H1 (cell line): ENCODE measurements around the gene CRYBG1. TPM values are rescaled to one million over a fixed set of nuclear protein-coding genes. Genes with fewer than 3 reads are reported as not detected.

Source experiments
- CTCF ChIA-PET: fragments of 300-600 bp; sonication (Branson Sonifier 250); formaldehyde crosslinking; loops from one replicate; lab custom pipeline; 2021; ENCODE audit not compliant: partially characterized antibody; lab: Charles Lee
- POLR2A ChIA-PET: fragments of 300-600 bp; sonication (Branson Sonifier 250); formaldehyde crosslinking; loops from one replicate; lab custom pipeline; 2021; ENCODE audit warnings: inconsistent platforms; ENCODE audit not compliant: partially characterized antibody; lab: Charles Lee
- DNase-seq, 2 experiments: peaks; one replicate each; pipeline versions ENCODE4 v3.0.0 to v3.0.0-alpha.2; 2010 to 2022; ENCODE audit warnings: low spot score in 2 of 2, low read depth in 1 of 2, mixed read lengths in 1 of 2
- FAIRE-seq: peaks from 2 replicates; lab custom pipeline; 2011; peaks lifted over from hg19 to GRCh38; lab: Jason Lieb, UNC
- H2AFZ ChIP-seq: 2 replicates; pipeline ENCODE4 v1.8.1; 2012; ENCODE audit warnings: low read length, inconsistent platforms
- H2AK5ac ChIP-seq: 2 replicates; pipeline ENCODE4 v1.6.1; 2013; ENCODE audit warnings: low read depth, low read length
- H2BK120ac ChIP-seq: replicated peaks from 2 replicates; pipeline ENCODE3; 2013; ENCODE audit warnings: low read depth, low read length, inconsistent platforms
- H2BK12ac ChIP-seq: 2 replicates; pipeline ENCODE4 v1.6.1; 2013; ENCODE audit warnings: low read depth, low read length
- H2BK15ac ChIP-seq: 2 replicates; pipeline ENCODE4 v1.6.1; 2013; ENCODE audit warnings: low read length
- H2BK20ac ChIP-seq: 2 replicates; pipeline ENCODE4 v1.6.1; 2013; ENCODE audit warnings: low read length
- H2BK5ac ChIP-seq: 2 replicates; pipeline ENCODE4 v1.6.1; 2013; ENCODE audit warnings: low read depth, low read length
- H3K14ac ChIP-seq: 2 replicates; pipeline ENCODE4 v1.6.1; 2013; ENCODE audit warnings: inconsistent platforms; ENCODE audit not compliant: insufficient read length
- H3K18ac ChIP-seq: 2 replicates; pipeline ENCODE4 v1.6.1; 2013; ENCODE audit warnings: low read length; ENCODE audit errors: extremely low read depth
- H3K23ac ChIP-seq: 2 replicates; pipeline ENCODE4 v1.6.1; 2013; ENCODE audit warnings: inconsistent platforms; ENCODE audit not compliant: insufficient read length
- H3K23me2 ChIP-seq: 2 replicates; pipeline ENCODE4 v1.6.1; 2013; ENCODE audit warnings: low read depth, low read length
- H3K27ac ChIP-seq: 2 replicates; pipeline ENCODE4 v1.6.1; 2011; ENCODE audit warnings: low read depth, low read length, inconsistent platforms
- H3K27me3 ChIP-seq, 4 experiments: replicated peaks in 1 of 4; 1 replicate in 1 of 4; 2 replicates in 3 of 4; pipeline versions ENCODE4 v1.6.1 to v1.8.1; 2011 to 2013; ENCODE audit warnings: low read length in 3 of 4, mild to moderate bottlenecking in 3 of 4, inconsistent platforms in 2 of 4, mixed read lengths in 2 of 4, moderate library complexity in 1 of 4; ENCODE audit not compliant: control insufficient read depth in 3 of 4, insufficient read depth in 3 of 4; ENCODE audit errors: extremely low read depth in 1 of 4
- H3K36me3 ChIP-seq, 4 experiments: 2 replicates each; pipeline versions ENCODE4 v1.6.1 to v1.8.1; 2011 to 2013; ENCODE audit warnings: mild to moderate bottlenecking in 4 of 4, low read length in 3 of 4, moderate library complexity in 2 of 4, control low read depth in 1 of 4, inconsistent platforms in 1 of 4; ENCODE audit not compliant: insufficient read depth in 4 of 4, control insufficient read depth in 2 of 4
- H3K4ac ChIP-seq: replicated peaks from 2 replicates; pipeline ENCODE3; 2013; ENCODE audit warnings: low read length, low read depth, mixed read lengths, inconsistent platforms; ENCODE audit not compliant: insufficient read length
- H3K4me1 ChIP-seq, 4 experiments: replicated peaks in 1 of 4; 1 replicate in 1 of 4; 2 replicates in 3 of 4; pipeline versions ENCODE4 v1.6.1 to v1.8.1; 2011 to 2013; ENCODE audit warnings: low read length in 3 of 4, inconsistent platforms in 2 of 4, mixed read lengths in 1 of 4; ENCODE audit not compliant: insufficient read depth in 4 of 4, control insufficient read depth in 3 of 4
- H3K4me2 ChIP-seq, 2 experiments: 2 replicates each; pipeline versions ENCODE4 v1.6.1 to v1.8.1; 2011 to 2013; ENCODE audit warnings: low read depth in 2 of 2, low read length in 2 of 2, control low read depth in 1 of 2, inconsistent platforms in 1 of 2, mild to moderate bottlenecking in 1 of 2; ENCODE audit not compliant: insufficient read depth in 1 of 2
- H3K4me3 ChIP-seq, 4 experiments: fragments of 200-600, 300-600 bp in 1 of 4; sonication (generic), shearing (Covaris generic), sonication (Bioruptor Twin) in 1 of 4; 2 replicates each; pipeline versions ENCODE4 v1.5.1 to v1.8.1; 2011 to 2016; ENCODE audit warnings: low read length in 4 of 4, low read depth in 3 of 4, control low read depth in 2 of 4, inconsistent platforms in 2 of 4, mild to moderate bottlenecking in 2 of 4, mixed read lengths in 1 of 4, moderate library complexity in 1 of 4; ENCODE audit not compliant: insufficient read depth in 2 of 4; ENCODE audit errors: extremely low read depth in 1 of 4
- H3K56ac ChIP-seq: replicated peaks from 2 replicates; pipeline ENCODE3; 2013; ENCODE audit warnings: low read depth, mild to moderate bottlenecking, mixed read lengths, low read length, inconsistent platforms; ENCODE audit not compliant: insufficient read length
- H3K79me1 ChIP-seq: 2 replicates; pipeline ENCODE4 v1.6.1; 2013; ENCODE audit warnings: low read depth, low read length, control low read depth
- H3K79me2 ChIP-seq, 2 experiments: 2 replicates each; pipeline versions ENCODE4 v1.6.1 to v1.8.1; 2012 to 2013; ENCODE audit warnings: low read length in 2 of 2, mild to moderate bottlenecking in 2 of 2, inconsistent platforms in 1 of 2; ENCODE audit not compliant: insufficient read depth in 2 of 2, control insufficient read depth in 1 of 2
- H3K9ac ChIP-seq, 4 experiments: replicated peaks in 1 of 4; 1 replicate in 1 of 4; 2 replicates in 3 of 4; pipeline versions ENCODE4 v1.6.1 to v1.8.1; 2011 to 2013; ENCODE audit warnings: low read depth in 3 of 4, low read length in 3 of 4, control low read depth in 2 of 4, mild to moderate bottlenecking in 2 of 4, moderate library complexity in 2 of 4, inconsistent platforms in 1 of 4; ENCODE audit errors: extremely low read depth in 1 of 4
- H3K9me3 ChIP-seq, 2 experiments: 2 replicates each; pipeline versions ENCODE4 v1.6.1 to v1.8.1; 2012 to 2013; ENCODE audit warnings: mild to moderate bottlenecking in 2 of 2, moderate library complexity in 2 of 2, control low read depth in 1 of 2, inconsistent platforms in 1 of 2, low read depth in 1 of 2, low read length in 1 of 2, mixed read lengths in 1 of 2; ENCODE audit not compliant: insufficient read depth in 2 of 2
- H4K20me1 ChIP-seq, 2 experiments: replicated peaks in 1 of 2; 2 replicates each; pipeline versions ENCODE3 to v1.8.1; 2011 to 2013; ENCODE audit warnings: inconsistent platforms in 2 of 2, low read length in 2 of 2, mild to moderate bottlenecking in 1 of 2; ENCODE audit not compliant: insufficient read depth in 2 of 2, control insufficient read depth in 1 of 2
- H4K5ac ChIP-seq: 2 replicates; pipeline ENCODE4 v1.6.1; 2013; ENCODE audit warnings: low read length, low read depth, mixed read lengths, inconsistent platforms; ENCODE audit not compliant: insufficient read length
- H4K8ac ChIP-seq: 2 replicates; pipeline ENCODE4 v1.8.0; 2013; ENCODE audit warnings: mild to moderate bottlenecking, moderate library complexity, low read length, inconsistent platforms; ENCODE audit not compliant: insufficient read depth; ENCODE audit errors: extremely low read depth
- H4K91ac ChIP-seq: replicated peaks from 2 replicates; pipeline ENCODE3; 2013; ENCODE audit warnings: low read length, mixed read lengths, inconsistent platforms; ENCODE audit not compliant: insufficient read length
- BACH1 ChIP-seq: IDR thresholded peaks from 2 replicates; pipeline ENCODE4 v1.6.1; 2012; ENCODE audit warnings: low read length, improper control_type of control experiment
- CREB1 ChIP-seq: IDR thresholded peaks from 2 replicates; pipeline ENCODE4 v1.6.1; 2012; ENCODE audit warnings: inconsistent platforms
- CTCF ChIP-seq, 3 experiments: IDR thresholded peaks; 1 replicate in 2 of 3; 2 replicates in 1 of 3; pipeline versions ENCODE4 v1.5.1 to v1.6.1; 2011; ENCODE audit warnings: low read length in 3 of 3, mild to moderate bottlenecking in 3 of 3, inconsistent platforms in 2 of 3, low read depth in 1 of 3, moderate library complexity in 1 of 3; ENCODE audit not compliant: insufficient read depth in 1 of 3; ENCODE audit errors: control extremely low read depth in 1 of 3
- RNF2 ChIP-seq: fragments of 200-900, 300-1000 bp; sonication (generic); IDR thresholded peaks from 2 replicates; pipeline ENCODE4 v1.7.1; 2016; ENCODE audit warnings: borderline replicate concordance, low read depth, mild to moderate bottlenecking, antibody characterized with exemption, low read length; ENCODE audit not compliant: poor library complexity, severe bottlenecking; ENCODE audit errors: missing control alignments
- RXRA ChIP-seq: IDR thresholded peaks from 2 replicates; pipeline ENCODE4 v1.6.1; 2011; ENCODE audit warnings: low read depth, mild to moderate bottlenecking, low read length, moderate library complexity; ENCODE audit not compliant: insufficient read depth
- TAF1 ChIP-seq: IDR thresholded peaks from 2 replicates; pipeline ENCODE4 v1.6.1; 2011; ENCODE audit warnings: mild to moderate bottlenecking, low read depth, low read length
- YY1 ChIP-seq: IDR thresholded peaks from 2 replicates; pipeline ENCODE4 v1.6.1; 2011; ENCODE audit warnings: low read depth, mild to moderate bottlenecking, low read length
- WGBS, 2 experiments: shearing (Covaris generic) in 1 of 2; methylation state at CpG; one replicate each; pipeline versions ENCODE4 v1.1.6 to v1.1.7; 2013 to 2015; ENCODE audit warnings: low lambda C conversion rate in 2 of 2, mixed read lengths in 2 of 2, inconsistent platforms in 1 of 2, low coverage in 1 of 2, missing lambda C conversion rate in 1 of 2; ENCODE audit not compliant: insufficient replicate concordance in 2 of 2, insufficient coverage in 1 of 2, insufficient read length in 1 of 2; ENCODE audit errors: extremely low coverage in 1 of 2, missing lambda C conversion rate in 1 of 2; 5-methylcytosine and 5-hydroxymethylcytosine counted together
- polyA plus RNA-seq, 7 experiments: library from polyadenylated mRNA; depleted of rRNA in 3 of 7; stranded (reverse) in 5 of 7; unstranded in 2 of 7; fragments of >200 nt in 5 of 7; fragments of 200-250 nt in 2 of 7; gene quantifications; 1 replicate in 5 of 7; 2 replicates in 1 of 7; 4 replicates in 1 of 7; pipeline versions ENCODE4 v1.2.1 to v1.2.3, GENCODE V29; 2011 to 2013; ENCODE audit warnings: missing spikeins in 2 of 7, mixed read lengths in 2 of 7
- total RNA-seq: library from RNA; stranded (reverse); fragmentation: NEBNext Ultra II Directional; extraction: Animal tissue kit (Norgen Biotek cat#: 25700); gene quantifications from 2 replicates; pipeline ENCODE4 v1.2.1, GENCODE V29; 2021

The CRYBG1 gene
- total and polyA plus RNA-seq, 2 of the 8 experiments (the other 6 are each of a cell fraction or from before 2014, with no cell fraction given), result 2.2 to 11.6 TPM

GRCh38 chr6:106439459-106439858, 78.9 kb downstream of the CRYBG1 start:
- WGBS, 2 experiments, result 97% methylated on average over 2 of the region's 2 CpGs; no CpG with 5 or more reads in 1 of the 2 experiments
- H3K9ac ChIP-seq, result no peak overlapping the region
- H3K27ac ChIP-seq, result no peak overlapping the region
- FAIRE-seq (no peak), DNase-seq (no peak)
- no peak overlapping the region for H2BK120ac ChIP-seq
- H2BK12ac ChIP-seq, result no peak overlapping the region
- H3K79me2 ChIP-seq, result no peaks in the 10 kb centered on the region
- H2AFZ ChIP-seq, result no peak overlapping the region
- ChIA-PET POLR2A (no interaction called here), CTCF (interaction anchor here (0.7 to 3.9 kb wide), 4 partner anchors 9 to 132 kb away, joined by 3 to 39 read pairs (median 6); no protein-coding TSS in a partner anchor)
- no peak overlapping the region for H3K18ac ChIP-seq
- no peak overlapping the region for H3K56ac ChIP-seq
- H3K4me1 ChIP-seq, result no peaks in the 10 kb centered on the region
- no peaks in the 10 kb centered on the region for H3K23me2 ChIP-seq
- H2BK5ac ChIP-seq, result no peak overlapping the region
- H2BK15ac ChIP-seq, result no peak overlapping the region
- TF ChIP-seq CREB1 (no peak), RXRA (no peak), CTCF (IDR thresholded peaks at IDR 0.05; ENCODE audit: control extremely low read depth in 1 of 3, insufficient read depth in 1 of 3, low read depth in 1 of 3, low read length in 3 of 3) (no peak), BACH1 (no peak), TAF1 (no peak), YY1 (no peak), RNF2 (no peak)
- no peak overlapping the region for H3K14ac ChIP-seq
- no peaks in the 10 kb centered on the region for H3K79me1 ChIP-seq
- no peaks in the 10 kb centered on the region for H3K9me3 ChIP-seq
- H3K36me3 ChIP-seq, result no peaks in the 10 kb centered on the region
- H4K8ac ChIP-seq, result no peak overlapping the region
- no peaks in the 10 kb centered on the region for H4K20me1 ChIP-seq
- no peak overlapping the region for H3K4me2 ChIP-seq
- no peak overlapping the region for H3K4me3 ChIP-seq
- H2AK5ac ChIP-seq, result no peak overlapping the region
- no peak overlapping the region for H3K4ac ChIP-seq
- H4K91ac ChIP-seq, result no peak overlapping the region
- no peak overlapping the region for H4K5ac ChIP-seq
- H3K27me3 ChIP-seq, result no peaks in the 10 kb centered on the region
- H2BK20ac ChIP-seq, result no peak overlapping the region
- H3K23ac ChIP-seq, result no peak overlapping the region
